ENCODE data around the gene CIRBP. TPM values are rescaled to one million over a fixed set of nuclear protein-coding genes. Genes with fewer than 3 reads are reported as not detected.

CIRBP gene
- total and polyA plus RNA-seq, 9 of the 15 experiments (the other 6 are each of a cell fraction or from before 2014, with no cell fraction given), result 20.5 to 327 (median 176) TPM

DNA sequence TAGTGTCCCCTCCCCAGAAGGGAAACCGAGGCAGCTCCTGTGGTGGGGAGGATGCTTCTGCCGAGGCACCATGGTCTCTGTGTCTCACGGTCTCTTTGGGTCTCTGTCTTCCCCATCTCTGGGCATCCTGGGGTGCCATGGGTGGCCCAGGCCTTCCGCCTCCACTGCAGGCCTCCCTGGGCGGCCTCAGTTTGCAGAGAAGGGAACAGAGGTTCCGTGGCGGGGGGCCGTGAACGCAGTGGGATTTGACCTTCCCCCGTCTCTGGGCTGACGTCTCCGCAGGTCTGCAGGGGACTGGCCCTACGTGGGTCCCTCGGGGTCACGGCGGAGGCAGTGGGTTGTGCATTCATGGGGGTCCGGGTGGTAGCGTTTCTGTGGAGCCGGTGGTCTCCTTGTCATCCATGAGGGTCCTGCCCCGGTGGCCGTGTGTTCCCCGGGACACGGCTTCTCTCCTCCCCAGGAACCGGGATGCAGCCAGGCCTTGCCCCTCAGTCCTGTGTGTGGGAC lies 21.1 kb downstream of the CIRBP start:
- 36% methylated on average over 17 of the region's 24 CpGs for WGBS (ENCODE audit: insufficient coverage, low coverage, missing lambda C conversion rate)
- Histone ChIP-seq H3K79me2 (ENCODE audit: control insufficient read depth, insufficient read depth, low read length) (no peaks in the 10 kb centered on the region), H3K9me3 (replicated peaks; ENCODE audit: control insufficient read depth, insufficient read depth, low read depth, low read length) (no peaks in the 10 kb centered on the region), H2AFZ (ENCODE audit: low read depth, low read length) (no peak overlapping the region), H3K36me3 (ENCODE audit: control insufficient read depth, insufficient read depth, low read length) (no peaks in the 10 kb centered on the region), H3K9me1 (ENCODE audit: control insufficient read depth, insufficient read depth, low read length) (no peaks in the 10 kb centered on the region), H3K27ac (ENCODE audit: extremely low read depth, low read depth, low read length) (no peak overlapping the region), H3K9ac (ENCODE audit: insufficient read depth in 1 of 2, low read depth in 2 of 2, low read length in 2 of 2) (no peak overlapping the region), H3K4me3 (no peak overlapping the region), H3K4me1 (replicated peaks in 1 of 2; ENCODE audit: control insufficient read depth in 2 of 2, insufficient read depth in 2 of 2, low read length in 2 of 2) (peaks cover 0 to 96% of the 10 kb centered on the region in 2 experiments; a peak in 2 of 5 replicates), H3K27me3 (ENCODE audit: control insufficient read depth in 2 of 2, insufficient read depth in 2 of 2, low read length in 2 of 2) (peaks cover 35 to 84% of the 10 kb centered on the region in 2 experiments; a peak in 4 of 5 replicates), H4K20me1 (replicated peaks; ENCODE audit: control insufficient read depth, insufficient read depth, low read length) (peaks cover 5% of the 10 kb centered on the region; the same call in 1 of the 2 replicates), H3K4me2 (ENCODE audit: insufficient read depth, low read length) (no peak overlapping the region)
- intact Hi-C loops (cut with micrococcal nuclease), result no loop called here
- ChIA-PET POLR2A (interaction anchor here (1.1 kb wide), 1 partner anchor 21 kb away, joined by 4 read pairs; the partner anchor contains the start of gene CIRBP), CTCF (ENCODE audit: low intra/inter-chr PET ratio) (no interaction called here)
- ATAC-seq, result no peak
- in situ Hi-C loops (cut with MboI), result no loop called here
- BruUV-seq (replicated peaks), result no TSS peak
- no peak for FAIRE-seq
- no peak for TF ChIP-seq ZNF431 (CRISPR knock-in tag; IDR thresholded peaks at IDR 0.05)
- TF ChIP-seq, protein P1, sequence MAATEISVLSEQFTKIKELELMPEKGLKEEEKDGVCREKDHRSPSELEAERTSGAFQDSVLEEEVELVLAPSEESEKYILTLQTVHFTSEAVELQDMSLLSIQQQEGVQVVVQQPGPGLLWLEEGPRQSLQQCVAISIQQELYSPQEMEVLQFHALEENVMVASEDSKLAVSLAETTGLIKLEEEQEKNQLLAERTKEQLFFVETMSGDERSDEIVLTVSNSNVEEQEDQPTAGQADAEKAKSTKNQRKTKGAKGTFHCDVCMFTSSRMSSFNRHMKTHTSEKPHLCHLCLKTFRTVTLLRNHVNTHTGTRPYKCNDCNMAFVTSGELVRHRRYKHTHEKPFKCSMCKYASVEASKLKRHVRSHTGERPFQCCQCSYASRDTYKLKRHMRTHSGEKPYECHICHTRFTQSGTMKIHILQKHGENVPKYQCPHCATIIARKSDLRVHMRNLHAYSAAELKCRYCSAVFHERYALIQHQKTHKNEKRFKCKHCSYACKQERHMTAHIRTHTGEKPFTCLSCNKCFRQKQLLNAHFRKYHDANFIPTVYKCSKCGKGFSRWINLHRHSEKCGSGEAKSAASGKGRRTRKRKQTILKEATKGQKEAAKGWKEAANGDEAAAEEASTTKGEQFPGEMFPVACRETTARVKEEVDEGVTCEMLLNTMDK (IDR thresholded peaks at IDR 0.05; ENCODE audit: borderline replicate concordance, insufficient read depth, low read depth, low read length, poor library complexity, severe bottlenecking), result no peak
- TF ChIP-seq NELFE (IDR thresholded peaks at IDR 0.05; ENCODE audit: insufficient read depth, insufficient read length), result no peak
- TF ChIP-seq NCOA6 (IDR thresholded peaks at IDR 0.05), result no peak
- TF ChIP-seq, protein P2, sequence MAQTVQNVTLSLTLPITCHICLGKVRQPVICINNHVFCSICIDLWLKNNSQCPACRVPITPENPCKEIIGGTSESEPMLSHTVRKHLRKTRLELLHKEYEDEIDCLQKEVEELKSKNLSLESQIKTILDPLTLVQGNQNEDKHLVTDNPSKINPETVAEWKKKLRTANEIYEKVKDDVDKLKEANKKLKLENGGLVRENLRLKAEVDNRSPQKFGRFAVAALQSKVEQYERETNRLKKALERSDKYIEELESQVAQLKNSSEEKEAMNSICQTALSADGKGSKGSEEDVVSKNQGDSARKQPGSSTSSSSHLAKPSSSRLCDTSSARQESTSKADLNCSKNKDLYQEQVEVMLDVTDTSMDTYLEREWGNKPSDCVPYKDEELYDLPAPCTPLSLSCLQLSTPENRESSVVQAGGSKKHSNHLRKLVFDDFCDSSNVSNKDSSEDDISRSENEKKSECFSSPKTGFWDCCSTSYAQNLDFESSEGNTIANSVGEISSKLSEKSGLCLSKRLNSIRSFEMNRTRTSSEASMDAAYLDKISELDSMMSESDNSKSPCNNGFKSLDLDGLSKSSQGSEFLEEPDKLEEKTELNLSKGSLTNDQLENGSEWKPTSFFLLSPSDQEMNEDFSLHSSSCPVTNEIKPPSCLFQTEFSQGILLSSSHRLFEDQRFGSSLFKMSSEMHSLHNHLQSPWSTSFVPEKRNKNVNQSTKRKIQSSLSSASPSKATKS (CRISPR knock-in tag; IDR thresholded peaks at IDR 0.05), result no peak
- DNase-seq (ENCODE audit: extremely low read depth in 1 of 4, low spot score in 3 of 4), result no peak

Data from K562 (cell line).